ENCODE data around the gene RFX6.

RFX6 gene

DNA sequence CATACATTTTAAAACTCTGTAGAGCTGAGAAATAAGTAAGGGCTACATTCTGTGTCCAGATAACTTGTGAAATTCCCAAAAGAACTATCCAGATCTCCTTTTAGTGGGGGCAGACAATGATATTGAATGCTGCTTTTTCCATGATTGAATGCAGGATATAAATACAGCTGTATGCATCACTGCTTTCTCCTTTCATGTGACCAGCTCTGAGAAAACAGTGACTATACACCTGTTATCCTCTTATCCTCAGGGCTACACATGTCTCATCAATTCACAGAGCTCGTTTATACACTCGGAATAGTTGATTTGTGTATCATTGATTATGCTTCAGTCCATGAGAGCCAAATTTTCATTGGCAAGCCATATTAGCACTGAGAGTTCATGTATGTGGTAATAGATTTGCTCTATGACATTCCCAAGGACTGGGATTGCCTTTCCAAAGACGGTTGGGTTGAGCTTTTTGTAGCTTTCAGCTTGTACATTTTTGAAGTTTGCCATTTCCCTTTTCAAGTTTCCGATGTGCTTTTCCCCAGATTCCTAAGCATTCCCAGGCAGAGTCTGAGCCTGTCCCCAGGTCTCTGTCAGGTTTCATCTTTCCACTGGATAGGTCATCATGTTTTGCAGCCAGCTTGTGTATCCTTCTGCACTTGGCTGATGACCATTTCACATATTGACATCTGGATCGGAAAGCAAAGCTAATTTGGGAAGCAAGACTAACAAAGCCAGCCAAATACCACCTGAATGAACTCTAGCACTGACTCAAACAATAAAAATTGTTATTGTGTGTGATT, 97.7 kb downstream of the RFX6 start:
- DNase-seq, result no peak

DNA sequence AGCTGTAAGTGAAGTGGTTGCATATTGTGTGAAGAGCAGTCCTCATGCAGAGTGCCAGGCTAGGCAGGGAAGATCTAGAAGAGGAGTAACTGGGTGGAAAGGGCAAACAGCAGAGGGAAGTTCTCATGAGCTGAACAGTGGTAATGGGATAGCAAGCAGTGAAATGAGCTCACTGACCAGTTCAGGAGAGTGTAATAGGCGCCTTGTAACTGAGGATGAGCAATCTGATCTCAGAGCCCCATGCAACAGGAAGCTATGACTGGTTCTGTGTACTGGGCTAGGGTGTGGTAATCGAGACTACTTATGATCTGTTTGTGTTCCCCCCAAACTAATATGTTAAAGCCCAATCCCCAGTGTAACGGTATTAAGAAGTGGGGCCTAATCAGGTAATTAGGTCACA, 98.6 kb downstream of the RFX6 start:
- DNase-seq, result no peak

DNA sequence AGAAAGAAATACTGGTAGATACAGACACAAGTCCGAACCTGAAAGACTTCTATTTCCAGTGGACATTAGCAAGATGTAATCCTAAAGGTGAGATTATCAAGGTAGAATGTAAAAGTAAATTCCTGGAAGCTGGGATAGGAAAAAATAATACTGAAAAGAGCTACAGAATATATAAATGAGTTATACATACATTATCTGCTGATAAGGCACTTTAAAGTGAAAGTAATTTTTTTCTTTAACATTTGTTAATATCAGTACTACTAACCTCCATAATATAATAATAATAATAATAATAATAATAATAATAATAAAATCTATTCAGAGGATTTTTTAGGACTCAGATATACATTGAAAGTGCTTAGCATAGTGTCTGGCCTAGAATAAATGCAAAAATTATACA, 102.5 kb downstream of the RFX6 start:
- DNase-seq, result no peak
